HFF-Myc (cell line): Measurements from ENCODE around the gene CCDC148.

Experiments
- DNase-seq: peaks from one replicate; pipeline ENCODE4 v3.0.0-alpha.2; 2011; ENCODE audit warnings: low read depth; ENCODE audit errors: extremely low read depth
- H3K4me3 ChIP-seq: replicated peaks from 2 replicates; pipeline ENCODE4 v1.5.1; 2011; ENCODE audit warnings: low read depth, mild to moderate bottlenecking, control low read depth, low read length
- TF ChIP-seq, protein P1 (sequence below): IDR thresholded peaks from 2 replicates; pipeline ENCODE4 v1.5.1; 2012; ENCODE audit warnings: mild to moderate bottlenecking, low read depth, low read length, control low read depth; ENCODE audit errors: missing control alignments

Gene CCDC148

DNA sequence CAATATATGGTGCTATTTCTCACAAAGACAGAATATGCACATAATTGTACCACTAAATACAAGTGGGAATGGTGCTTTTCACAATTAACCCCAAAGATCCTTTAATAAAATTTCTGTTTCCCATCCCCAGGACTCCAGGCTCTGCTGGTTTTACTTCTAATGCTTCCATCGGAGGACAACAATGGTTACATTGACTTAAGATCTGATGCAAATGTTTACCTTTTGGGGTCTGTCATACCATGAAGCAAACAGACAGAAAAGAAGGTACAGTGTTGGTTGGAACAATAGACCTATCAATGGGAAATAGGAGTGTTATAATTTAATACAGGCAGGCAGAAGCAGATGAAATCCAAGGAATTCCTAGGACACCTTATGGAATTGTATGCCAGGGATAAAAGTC is 249.2 kb downstream of the CCDC148 start:
- DNase-seq: no peak
- no peak overlapping the region for H3K4me3 ChIP-seq
- TF ChIP-seq, protein P1, sequence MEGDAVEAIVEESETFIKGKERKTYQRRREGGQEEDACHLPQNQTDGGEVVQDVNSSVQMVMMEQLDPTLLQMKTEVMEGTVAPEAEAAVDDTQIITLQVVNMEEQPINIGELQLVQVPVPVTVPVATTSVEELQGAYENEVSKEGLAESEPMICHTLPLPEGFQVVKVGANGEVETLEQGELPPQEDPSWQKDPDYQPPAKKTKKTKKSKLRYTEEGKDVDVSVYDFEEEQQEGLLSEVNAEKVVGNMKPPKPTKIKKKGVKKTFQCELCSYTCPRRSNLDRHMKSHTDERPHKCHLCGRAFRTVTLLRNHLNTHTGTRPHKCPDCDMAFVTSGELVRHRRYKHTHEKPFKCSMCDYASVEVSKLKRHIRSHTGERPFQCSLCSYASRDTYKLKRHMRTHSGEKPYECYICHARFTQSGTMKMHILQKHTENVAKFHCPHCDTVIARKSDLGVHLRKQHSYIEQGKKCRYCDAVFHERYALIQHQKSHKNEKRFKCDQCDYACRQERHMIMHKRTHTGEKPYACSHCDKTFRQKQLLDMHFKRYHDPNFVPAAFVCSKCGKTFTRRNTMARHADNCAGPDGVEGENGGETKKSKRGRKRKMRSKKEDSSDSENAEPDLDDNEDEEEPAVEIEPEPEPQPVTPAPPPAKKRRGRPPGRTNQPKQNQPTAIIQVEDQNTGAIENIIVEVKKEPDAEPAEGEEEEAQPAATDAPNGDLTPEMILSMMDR: no peak

DNA sequence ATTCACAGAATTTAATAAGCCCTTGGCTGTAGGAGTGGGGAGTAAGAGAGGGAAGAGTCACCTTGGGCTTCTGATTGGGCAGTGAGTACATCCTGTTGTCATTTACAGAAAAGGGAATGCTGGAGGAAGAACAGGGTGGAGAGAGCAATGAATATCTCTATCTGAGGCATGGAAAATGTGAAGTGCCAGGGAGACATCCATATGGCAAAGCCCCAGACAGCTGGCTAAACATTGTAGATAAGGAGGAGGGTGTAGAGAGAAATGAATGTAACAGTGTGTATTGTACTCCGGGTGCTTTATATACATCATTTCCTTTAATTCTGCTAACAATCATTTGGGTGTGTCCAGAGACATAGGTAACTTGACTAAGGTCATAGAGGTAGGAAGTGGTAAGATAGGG is 251.3 kb downstream of the CCDC148 start:
- H3K4me3 ChIP-seq: no peak overlapping the region
- TF ChIP-seq, protein P1: no peak
- DNase-seq: no peak

DNA sequence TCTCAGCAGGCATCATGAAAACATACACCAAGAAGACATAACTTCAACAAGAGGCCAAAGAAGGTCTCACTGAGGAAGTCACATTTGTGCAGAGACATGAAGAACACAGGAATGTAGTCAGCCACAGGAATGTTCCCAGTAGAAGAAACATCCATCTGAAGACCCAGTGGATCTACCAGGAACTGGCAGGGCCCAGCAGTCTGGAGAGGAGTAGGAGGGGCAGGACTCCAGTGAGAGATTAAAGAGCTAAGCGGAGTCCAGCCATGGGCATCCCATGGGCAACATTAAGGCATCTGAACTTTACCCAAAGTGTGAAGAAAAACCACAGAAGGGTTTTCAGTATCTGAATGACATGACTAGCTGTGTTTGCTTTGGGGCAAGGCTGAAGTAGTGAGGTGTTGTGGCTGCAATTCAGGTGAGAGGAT is 251.8 kb downstream of the CCDC148 start:
- H3K4me3 ChIP-seq: no peak overlapping the region
- TF ChIP-seq, protein P1: no peak
- DNase-seq: no peak

DNA sequence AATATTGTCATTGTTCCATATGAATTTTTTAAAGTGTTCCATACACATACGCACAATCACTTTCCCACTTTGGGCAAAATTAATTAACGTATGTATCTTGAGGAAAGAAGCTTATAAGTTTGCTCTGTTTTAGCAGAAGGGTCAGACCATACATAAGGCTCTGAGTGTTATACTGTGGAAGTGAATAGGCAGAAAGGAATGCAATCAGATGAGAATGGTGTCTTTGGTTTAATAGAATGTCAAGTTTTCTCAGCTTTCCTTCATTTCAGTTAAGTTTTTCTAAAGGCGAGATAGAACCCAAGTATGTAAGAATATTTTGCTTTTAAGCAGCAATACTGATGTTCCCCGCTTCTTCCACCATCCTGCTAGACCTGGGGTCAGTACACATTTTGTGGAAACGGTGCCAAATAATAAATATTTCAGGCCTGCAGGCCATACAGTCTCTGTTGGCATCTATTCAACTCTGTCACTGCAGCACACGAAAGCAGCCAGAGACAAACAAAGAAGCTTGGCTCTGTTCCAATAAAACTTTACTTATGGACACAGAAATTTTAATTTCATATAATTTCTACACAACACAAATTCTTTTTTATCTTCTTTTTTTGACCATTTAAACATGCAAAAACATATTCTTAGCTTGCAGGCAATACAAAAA is 254.3 kb downstream of the CCDC148 start:
- TF ChIP-seq, protein P1: no peak
- DNase-seq: no peak
- H3K4me3 ChIP-seq: no peak overlapping the region

DNA sequence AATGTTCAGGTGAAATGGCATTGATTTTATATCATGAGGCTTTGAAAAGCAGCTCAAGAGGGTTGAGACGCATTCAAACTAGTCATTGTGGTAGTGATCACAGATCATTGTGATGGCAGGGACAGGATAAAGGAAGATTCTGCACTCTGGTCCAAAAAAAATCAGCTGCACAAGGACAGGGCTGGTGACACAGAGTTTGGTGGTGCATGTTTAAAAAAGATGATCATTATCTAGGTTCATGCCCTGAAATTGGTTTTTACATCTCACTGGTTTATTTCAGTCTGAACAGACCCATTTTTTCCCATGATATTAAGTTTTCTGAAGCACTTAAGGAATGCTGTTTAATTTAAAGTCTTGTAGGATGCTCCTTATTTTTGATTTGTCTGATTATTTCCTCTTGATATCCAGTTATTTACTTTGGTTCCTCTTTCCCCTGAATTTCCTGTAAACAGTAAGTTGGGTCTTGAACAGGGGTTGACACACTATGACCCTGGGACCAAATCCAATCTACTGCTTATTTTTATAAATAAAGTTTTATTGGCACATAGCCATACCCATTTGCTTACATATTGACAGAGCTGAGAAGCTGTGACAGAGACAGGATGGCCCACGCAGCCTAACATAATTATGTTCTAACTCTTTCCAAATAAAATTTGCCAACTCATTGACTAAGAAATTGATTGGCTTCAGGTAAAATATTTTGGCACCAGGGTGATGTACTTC is 256.5 kb downstream of the CCDC148 start:
- TF ChIP-seq, protein P1: no peak
- no peak overlapping the region for H3K4me3 ChIP-seq
- DNase-seq: no peak

DNA sequence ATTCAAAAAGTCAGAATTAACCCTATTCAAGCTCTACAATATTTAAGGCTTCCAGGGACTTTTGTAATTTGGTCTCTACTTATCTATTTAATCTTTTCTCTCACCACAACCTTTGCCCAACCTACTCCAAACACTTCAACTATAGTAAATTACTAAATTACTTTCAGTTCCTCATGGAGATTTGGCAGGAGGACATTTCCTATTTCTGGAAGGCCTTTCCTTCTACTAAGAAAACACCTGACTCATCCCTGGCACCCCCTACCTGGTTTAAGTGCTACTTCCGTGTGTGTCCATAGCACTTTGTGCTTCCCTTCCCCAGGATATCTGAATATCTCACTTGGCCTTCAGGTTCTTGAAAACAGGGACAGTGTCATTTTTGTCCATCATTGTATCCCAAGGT is 258.6 kb downstream of the CCDC148 start:
- TF ChIP-seq, protein P1: no peak
- DNase-seq: no peak
- H3K4me3 ChIP-seq: no peak overlapping the region
